DMS114 treated with DMSO at 0.1 percent for 48 hours (cell line): ENCODE measurements around the gene ABITRAM.
"Not testable (repeated sequence)": the region's sequence is repeated elsewhere in the genome, so short reads cannot be mapped to it uniquely, and the experiment has no call there.

Source experiments
- DNase-seq: peaks from one replicate; lab custom pipeline; 2025; ENCODE audit not compliant: unreplicated experiment; lab: John Stamatoyannopoulos, UW

The ABITRAM gene, protein sequence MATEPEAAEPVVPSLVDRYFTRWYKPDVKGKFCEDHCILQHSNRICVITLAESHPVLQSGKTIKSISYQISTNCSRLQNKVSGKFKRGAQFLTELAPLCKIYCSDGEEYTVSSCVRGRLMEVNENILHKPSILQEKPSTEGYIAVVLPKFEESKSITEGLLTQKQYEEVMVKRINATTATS

DNA sequence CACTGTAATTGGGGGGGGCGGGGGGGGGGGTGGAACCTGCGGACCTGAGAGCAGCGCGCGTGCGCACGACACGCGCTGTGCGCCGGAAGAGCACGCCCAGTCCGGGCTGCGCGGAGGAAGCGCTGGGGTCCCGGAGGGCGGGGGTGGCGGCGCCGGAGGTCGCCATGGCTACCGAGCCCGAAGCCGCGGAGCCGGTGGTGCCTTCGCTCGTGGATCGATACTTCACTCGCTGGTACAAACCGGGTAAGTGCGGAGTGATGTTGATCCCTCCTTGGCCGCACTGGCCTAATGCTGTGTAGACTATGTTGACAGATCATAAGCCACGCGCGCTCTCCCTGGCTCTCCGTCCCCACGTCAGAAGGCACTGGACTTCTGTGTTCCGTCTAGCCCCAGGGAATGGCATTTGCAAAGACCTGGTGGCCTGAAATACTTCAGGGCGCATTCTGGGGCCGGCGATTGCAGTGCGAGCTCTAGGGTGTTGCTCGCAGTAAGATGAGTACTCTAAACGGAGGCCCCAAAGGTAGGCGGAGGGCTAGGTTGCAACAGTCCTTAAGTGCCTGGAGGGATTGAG is at the start of gene ABITRAM:
TSS of gene ABITRAM (plus strand) at position 78 of the 571 bp plus-strand sequence. CDS start at position 165, 87 bp downstream.
- peak; percentile 50 for DNase-seq

DNA sequence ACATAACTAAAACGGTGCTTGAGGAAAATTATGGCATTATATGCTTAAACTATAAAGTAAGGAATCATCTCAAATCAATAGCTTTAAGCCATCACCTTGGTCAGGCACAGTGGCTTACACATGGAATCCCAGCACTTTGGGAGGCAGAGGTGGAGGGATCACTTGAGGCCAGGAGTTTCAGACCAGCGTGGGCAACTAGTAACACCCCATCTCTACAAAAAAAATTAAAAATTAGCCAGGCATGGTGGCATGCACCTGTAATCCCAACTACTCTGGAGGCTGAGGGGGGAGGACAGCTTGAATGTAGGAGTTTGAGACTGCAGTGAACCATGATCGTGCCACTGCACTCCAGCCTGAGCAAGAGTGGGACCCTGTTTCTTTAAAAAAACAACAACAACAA is 49.5 kb upstream of the ABITRAM start:
- no peak for DNase-seq

DNA sequence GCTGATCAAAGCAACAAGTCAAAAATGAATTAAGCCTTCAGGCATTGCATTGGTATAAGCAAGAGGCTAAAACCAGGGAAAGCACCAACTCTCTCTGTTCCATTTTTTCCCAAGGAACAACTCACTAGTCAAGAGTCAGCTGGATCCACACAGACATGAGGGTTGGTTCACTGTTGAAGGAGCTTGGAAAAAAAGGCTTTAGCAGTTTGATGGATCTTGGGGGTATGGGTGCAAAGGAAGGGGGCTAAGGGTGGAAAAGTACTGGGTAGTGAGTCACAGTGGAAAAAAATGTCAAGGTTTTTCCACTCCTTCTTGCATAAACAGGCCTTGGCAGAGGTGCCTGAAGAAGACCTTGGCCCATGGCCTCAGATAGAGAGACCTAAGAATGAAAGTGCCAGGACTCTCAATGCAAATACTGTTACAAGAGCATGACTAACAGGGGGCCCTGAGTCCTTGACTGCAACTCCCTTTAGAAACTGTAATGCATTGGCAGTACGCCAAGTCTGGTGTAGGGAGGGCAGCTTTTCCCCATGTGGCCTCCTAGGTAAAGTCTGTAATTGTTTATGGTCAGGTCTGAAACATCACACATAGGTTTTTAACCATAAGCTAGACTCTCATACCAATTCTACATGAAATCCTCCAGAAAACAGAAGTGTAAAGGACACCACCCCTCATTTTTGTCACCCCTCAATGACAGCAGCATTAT is 48.4 kb upstream of the ABITRAM start:
- no peak for DNase-seq

DNA sequence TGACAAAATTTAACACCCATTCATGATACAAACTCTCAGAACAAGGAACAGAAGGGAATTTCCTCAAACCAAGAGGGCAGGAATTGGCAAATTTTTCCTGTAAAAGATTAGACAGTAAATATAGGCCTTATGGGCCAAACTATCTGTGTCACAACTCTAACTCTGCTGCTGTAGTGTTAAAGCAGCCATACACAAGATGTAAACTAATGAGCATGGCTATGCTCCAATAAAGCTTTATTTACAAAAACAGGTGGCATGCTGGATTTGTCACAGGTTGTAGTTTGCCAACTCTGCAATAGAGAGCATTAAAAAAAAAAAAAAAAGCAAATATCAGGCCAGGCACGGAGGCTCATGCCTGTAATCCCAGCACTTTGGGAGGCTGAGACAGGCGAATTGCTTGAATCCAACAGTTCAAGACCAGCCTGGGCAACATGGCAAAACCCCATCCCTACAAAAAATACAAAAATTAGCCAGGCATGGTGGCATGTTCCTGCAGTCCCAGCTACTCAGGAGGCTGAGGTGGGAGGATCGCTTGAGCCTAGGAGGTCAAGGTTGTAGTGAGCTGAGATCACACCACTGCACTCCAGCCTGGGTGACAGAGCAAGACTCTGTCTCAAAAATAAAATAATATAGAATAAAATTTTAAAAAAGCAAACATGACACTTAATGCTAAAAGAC is 47.5 kb upstream of the ABITRAM start:
- not testable (repeated sequence) for DNase-seq

DNA sequence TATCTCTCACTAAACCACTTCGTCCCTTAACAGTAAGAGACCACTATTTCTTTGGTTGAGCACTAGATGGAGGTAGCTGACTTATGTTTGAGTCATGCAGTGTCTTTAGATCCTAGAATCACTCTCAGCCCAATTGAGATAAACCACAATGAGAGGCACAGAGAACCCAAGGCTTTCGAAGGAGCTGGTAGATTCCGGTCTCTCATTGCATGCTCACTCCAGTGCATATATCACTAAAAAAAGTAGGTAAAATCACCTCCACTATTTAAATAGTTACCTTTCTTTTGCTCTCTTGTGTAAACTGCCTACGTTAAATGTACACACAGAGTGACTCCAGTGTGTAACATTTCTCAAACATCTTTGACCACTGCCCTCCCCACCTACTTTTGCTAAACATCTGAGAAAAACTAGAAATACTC is 44.5 kb upstream of the ABITRAM start:
- no peak for DNase-seq

DNA sequence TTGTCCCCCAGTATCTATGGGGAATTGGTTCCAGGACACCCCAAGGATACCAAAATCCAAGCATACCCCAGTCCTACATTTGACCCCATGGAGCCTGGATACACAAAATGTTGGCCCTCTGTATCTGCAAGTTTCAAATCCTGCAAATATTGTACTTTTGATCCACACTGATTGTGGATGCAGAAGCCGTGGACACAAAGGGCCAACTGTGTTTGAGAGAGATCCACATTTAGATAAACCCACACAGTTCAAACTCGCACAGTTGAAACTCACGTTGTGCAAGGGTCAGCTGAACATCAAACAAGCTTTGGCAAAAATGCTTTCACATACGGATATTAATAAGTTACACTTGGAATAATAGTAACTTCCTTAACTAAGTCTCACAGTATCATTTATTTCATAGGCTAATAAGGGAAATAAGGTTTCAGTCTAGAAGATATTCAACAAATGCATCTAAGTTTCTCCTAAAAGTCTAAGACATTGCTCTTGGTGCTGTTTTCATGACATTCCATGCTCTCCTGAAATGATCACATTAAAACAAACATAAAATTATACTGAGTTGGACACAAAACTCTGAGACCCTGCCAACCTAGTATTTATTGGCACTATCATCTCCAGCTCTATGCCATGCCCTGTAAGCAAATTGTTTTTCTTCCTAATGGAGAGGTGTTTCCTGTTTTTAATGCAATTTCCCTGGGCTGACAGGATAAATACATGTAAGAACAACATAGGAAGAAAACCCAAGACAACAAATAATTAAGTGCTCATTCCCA is 39.8 kb upstream of the ABITRAM start:
- DNase-seq = no peak

DNA sequence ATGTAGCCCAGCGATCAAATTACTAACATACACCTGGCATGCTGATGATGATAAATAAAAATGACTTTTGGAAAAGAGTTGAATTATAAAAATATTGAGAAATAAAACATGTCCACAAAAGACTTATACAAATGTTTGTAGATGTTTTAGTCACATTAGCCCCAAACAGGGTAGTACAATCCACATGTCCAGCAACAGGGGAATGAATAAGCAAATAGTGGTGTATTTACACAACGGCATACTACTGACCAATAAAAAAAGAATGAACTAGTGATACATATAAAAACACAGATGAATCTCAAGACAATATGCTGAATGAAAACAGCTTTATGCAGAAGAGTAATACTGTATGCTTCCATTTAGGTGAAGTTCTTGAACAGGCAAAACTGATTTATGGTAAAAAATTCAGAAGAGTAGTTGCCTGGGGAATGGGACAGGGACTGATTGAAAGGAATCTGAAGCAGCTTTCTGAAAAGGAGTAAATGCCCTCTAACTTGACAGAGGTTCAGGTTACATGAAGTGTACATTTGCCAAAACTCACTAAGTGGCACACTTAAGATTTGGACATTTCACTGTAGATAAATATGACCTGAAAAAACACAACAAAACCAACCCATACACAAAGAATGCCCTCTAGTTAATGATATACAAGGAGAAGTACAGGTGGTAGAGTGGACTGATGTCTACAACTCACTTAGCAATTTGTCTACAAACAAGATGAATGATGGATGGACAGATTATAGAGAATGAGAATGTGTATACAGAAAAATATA is 36.7 kb upstream of the ABITRAM start:
- no peak for DNase-seq

DNA sequence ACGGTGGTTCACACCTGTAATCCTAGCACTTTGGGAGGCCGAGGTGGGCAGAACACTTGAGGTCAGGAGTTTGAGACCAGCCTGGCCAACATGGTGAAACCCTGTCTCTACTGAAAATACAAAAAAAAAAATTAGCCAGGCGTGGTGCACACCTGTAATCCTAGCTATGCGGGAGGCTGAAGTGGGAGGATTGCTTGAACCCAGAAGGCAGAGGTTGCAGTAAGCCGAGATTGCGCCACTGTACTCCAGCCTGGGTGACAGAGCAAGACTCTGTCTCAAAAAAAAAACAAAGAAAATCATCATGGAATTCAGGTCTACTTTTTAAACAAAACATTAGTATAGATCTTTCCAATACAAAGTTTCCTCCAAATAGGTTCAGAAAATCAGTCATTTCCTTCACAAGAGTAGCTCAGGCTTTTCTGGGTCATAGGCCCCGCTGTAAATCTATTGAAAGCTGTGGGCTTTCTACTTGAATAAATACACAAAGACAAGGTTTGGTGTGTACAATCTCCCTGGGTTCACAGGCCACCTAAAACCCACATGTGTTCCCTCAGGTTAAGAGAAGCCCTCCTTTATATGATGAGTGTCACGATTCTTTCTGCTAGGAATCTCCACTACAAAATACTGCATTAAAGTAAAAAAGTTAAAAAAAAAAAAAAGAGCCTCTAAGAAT is 35.0 kb upstream of the ABITRAM start:
- DNase-seq = not testable (repeated sequence)

DNA sequence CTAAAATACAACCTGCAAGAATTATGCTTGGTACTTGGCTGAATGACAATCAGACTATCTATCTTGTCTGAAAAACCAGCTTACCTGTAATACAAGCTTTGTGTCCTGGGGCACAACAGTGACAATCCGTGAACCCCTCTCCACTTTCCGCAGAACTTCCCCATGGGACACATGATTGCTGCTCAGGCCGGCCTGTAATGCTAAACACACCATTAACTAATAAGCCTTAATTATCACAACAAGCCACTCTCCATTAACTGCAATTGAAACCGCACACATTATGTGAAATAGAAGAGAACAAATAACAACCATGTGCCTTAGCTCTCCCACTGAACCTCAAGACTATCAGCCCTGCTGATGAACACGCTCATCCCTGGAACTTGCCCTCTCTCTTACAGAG is 34.0 kb upstream of the ABITRAM start:
- no peak for DNase-seq

DNA sequence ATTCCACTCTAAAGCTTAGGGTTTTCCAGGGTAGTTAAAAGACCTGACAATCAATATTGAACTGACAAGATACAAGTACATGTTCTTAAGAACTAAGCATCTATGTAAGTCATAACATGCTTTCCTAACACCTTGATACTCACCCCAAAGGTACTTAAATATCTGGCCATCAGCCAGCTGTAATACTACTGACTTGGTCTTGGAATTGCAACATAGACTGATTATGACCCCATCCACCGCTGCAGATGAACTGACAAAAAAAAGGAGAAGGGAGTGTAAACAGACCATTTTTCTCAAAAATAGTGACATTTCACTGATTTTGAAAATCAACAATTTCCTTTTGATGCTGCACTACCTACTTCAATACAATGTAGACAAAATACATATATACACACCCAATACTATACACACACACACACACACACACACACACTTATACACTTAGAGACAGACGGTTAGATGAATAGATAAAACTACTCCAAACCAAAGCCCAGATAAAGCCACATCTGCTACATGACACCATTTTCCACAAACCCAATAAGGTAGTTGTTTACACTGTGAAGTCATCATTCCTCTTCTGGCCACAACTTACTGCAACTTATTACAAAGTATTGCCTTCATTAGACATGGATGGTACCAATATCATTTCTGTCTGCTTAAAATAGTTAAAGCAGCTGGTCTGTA is 30.6 kb upstream of the ABITRAM start:
- no peak for DNase-seq

DNA sequence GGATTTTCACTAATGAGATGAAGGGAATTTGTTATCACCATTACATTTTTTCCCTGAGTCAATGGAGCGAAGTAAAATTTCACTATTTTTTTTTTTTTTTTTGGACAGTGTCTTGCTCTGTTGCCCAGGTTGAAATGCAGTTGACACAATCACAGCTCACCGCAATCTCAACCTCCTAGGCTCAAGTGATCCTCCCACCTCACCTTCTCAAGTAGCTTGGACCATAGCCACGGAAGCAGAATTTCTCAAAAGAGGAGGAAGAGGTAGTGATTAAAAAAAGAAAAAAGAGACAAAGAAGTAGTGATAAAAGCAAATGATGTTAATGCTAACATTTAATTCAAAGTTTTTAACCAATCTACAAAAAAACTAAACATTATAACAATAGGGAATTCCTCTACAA is 30.0 kb upstream of the ABITRAM start:
- DNase-seq = no peak

DNA sequence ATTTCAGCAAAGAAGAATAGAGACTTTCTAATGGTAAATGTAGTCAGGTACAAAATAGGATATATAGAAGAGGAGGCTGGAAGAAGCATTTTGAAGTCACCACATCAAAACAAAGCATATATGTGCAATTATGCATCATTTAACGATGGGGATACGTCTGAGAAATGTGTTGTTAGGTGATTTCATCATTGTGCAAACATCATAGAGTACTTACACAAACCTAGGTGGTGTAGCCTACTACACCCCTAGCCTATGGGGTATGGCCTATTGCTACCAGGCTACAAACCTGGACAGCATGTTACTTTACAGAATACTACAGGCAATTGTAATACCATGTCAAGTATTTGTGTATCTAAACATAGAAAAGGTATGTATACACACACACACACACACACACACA is 28.7 kb upstream of the ABITRAM start:
- no peak for DNase-seq

DNA sequence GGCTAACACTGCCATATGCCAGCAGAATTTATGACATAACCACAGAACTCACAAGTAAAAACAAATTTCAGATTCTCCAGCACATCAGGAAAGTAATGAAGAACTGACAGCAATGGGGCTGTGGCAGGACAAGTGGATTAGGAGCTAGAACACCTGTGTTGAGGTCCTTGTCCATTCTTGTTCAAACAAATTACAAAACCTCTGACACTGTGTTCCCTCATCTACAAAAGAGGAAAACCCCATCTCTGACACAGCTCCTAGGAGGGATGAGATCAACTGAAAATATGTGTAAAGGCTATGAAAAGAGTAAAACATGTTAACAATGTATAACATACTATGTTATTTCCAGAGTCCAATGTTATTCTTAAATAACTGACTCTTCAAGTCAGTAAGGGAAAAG is 23.8 kb upstream of the ABITRAM start:
- no peak for DNase-seq

DNA sequence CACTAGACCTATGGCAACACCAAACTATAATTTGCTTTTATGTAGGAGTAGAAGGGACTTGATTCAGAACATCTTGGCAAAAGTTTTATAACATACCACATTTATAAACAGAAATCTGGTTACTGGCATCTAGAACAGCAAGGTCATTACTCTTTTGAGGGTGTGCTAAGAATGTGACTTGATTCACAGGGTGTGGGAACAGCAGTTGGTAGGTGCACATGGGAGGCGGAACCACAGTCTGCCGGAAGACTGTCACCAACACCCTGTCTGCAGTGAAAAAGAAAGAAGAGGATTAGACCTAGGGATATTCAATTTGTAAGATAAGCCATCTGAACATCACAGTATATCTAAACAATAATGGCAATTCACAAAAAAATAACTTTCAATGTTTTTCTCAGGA is 23.3 kb upstream of the ABITRAM start:
- no peak for DNase-seq

DNA sequence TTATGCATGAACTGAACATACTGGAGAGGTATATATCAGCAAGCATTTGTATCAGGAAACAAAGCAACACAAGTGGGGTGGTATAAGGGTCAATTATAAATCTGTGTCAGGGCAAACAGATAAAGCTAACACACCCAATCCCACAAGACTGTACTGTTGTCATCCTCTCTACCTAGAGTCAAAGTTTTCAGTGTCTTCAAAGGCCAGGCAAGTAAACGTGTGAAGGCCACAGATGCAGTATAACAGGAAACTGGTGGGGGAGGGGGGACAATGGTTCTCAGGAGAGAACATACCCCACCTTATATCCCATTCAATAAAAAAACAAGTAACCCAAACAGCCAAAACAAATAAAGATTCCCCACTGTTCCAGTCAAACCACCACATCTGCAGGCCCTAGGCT is 22.4 kb upstream of the ABITRAM start:
- DNase-seq = no peak

DNA sequence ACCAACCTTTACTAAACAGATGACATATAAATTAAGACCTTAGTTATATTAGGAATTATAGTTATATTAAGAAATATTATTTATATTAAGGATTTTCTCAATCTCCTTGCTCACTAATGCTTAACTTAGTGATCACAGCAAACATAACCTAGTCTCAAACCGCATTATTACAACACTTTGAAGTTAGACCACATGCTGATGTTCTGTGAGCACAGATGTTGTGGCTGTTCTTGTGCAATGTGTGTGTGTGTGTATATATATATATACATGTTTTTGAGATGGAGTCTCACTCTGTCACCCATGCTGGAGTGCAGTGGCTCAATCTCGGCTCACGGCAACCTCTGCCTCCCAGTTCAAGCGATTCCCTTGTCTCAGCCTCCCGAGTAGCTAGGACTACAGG is 20.8 kb upstream of the ABITRAM start:
- DNase-seq = no peak

DNA sequence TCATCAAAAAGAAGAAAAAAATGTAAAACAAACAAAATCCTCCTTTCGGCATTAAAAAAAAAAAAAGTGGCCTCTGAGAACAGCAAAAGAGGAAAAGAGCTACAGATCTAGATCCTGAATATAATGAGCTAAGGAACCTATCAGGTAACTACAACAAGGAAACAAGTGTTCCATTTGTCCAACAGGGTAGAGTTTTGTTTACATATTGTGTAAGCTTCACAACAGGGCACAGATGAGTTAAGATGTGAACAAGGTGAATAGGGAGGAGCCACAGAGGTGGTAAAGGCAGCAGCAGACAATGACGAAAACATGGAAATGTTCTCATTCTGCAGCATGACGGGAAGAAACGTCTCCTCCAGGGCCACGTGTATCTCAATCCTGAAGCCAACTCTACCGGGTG is 14.7 kb upstream of the ABITRAM start:
- DNase-seq = no peak

DNA sequence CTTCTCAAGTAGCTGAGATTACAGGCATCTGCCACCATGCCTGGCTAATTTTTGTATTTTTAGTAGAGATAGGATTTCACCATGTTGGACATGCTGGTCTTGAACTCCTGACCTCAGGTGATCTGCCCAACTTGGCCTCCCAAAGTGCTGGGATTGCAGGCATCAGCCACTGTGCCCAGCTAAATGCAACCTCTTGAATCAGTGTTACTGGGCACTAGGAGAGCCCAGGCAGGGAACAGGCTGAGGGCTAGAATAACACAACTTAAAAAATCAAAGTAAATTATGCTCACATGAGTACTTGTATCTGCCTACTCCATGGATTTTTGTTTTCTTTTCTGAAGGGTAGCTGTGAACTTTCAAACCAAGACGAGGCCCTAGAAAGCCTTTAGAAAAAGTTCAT is 13.8 kb upstream of the ABITRAM start:
- DNase-seq = not testable (repeated sequence)

DNA sequence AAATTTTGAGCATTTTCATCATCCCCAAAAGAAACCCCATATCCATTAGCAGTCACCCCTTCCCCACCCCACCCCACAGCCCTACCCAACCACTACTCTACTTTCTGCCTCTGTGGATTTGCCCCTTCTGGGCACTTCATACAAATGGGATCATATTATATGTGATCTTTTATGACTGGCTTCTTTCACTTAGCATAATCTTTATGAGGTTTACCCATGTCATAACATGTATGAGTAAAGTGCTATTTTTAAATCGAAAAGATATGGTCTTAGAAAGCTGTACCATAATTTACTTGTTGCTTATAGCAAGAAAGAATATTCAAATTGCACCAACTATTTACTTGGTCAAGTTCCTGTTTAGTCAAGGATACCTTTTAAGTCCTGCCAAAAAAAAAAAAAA is 13.0 kb upstream of the ABITRAM start:
- no peak for DNase-seq
